Prostate gland (tissue), 2 donors: Measurements from ENCODE around the gene C19orf33.

ENCODE experiments used
- CTCF ChIP-seq, 4 experiments: fragments of 200-600 bp in 2 of 4; fragments of 450-650 bp in 2 of 4; sonication (generic) in 2 of 4; IDR thresholded peaks; 1 replicate in 3 of 4; 2 replicates in 1 of 4; pipeline ENCODE4 v1.5.1; 2016 to 2019; ENCODE audit warnings: antibody characterized with exemption in 4 of 4, mild to moderate bottlenecking in 2 of 4, moderate library complexity in 2 of 4
- POLR2A ChIP-seq: fragments of 450-650 bp; IDR thresholded peaks from one replicate; pipeline ENCODE4 v1.6.1; 2016; ENCODE audit warnings: antibody characterized with exemption, mild to moderate bottlenecking
- POLR2AphosphoS5 ChIP-seq: sonication (generic); formaldehyde crosslinking; IDR thresholded peaks from one replicate; pipeline ENCODE4 v1.6.1; 2017; ENCODE audit warnings: antibody characterized with exemption

GRCh38 chr19:38289955-38290354 is 14.1 kb upstream of the C19orf33 start:
- TF ChIP-seq CTCF (IDR thresholded peaks at IDR 0.05) (no peak), POLR2A (no peak), POLR2AphosphoS5 (no peak)
